HepG2 (cell line): ENCODE measurements around the gene CAPN11. TPM values are rescaled to one million over a fixed set of nuclear protein-coding genes. Genes with fewer than 3 reads are reported as not detected.

Experiments
- ISL2 ChIP-seq: sonication (generic); formaldehyde crosslinking; IDR thresholded peaks from 2 replicates; pipeline ENCODE4 v1.5.0; 2020; ENCODE audit warnings: missing genetic modification reagents
- POGZ ChIP-seq: sonication (generic); formaldehyde crosslinking; IDR thresholded peaks from 2 replicates; pipeline ENCODE4 v1.4.0; 2020; ENCODE audit warnings: mild to moderate bottlenecking, missing genetic modification reagents
- RAD51 ChIP-seq: fragments of 450-650 bp; IDR thresholded peaks from 2 replicates; pipeline ENCODE4 v1.6.1; 2016; ENCODE audit warnings: borderline replicate concordance
- RBAK ChIP-seq: sonication (generic); formaldehyde crosslinking; IDR thresholded peaks from 2 replicates; pipeline ENCODE4 v1.5.1; 2020; ENCODE audit warnings: mild to moderate bottlenecking, missing genetic modification reagents
- RFX3 ChIP-seq: IDR thresholded peaks from 2 replicates; pipeline ENCODE4 v1.6.1; 2016; ENCODE audit warnings: missing biosample characterization, missing genetic modification reagents
- SCMH1 ChIP-seq: sonication (generic); formaldehyde crosslinking; IDR thresholded peaks from 2 replicates; pipeline ENCODE4 v1.9.0; 2021; ENCODE audit warnings: missing genetic modification reagents, mild to moderate bottlenecking, borderline replicate concordance
- SRF ChIP-seq: IDR thresholded peaks from 2 replicates; pipeline ENCODE4 v1.6.1; 2011; ENCODE audit warnings: mild to moderate bottlenecking, low read depth, low read length, moderate library complexity
- SRSF9 ChIP-seq: fragments of 200-400 bp; formaldehyde crosslinking; IDR thresholded peaks from 2 replicates; pipeline ENCODE4 v1.6.1; 2018; ENCODE audit warnings: borderline replicate concordance, mild to moderate bottlenecking, low read depth, low read length; ENCODE audit not compliant: insufficient read depth, poor library complexity, severe bottlenecking
- THAP9 ChIP-seq: sonication (generic); formaldehyde crosslinking; IDR thresholded peaks from 2 replicates; pipeline ENCODE4; 2020; ENCODE audit warnings: missing genetic modification reagents, mild to moderate bottlenecking, borderline replicate concordance
- YY1 ChIP-seq: IDR thresholded peaks from 2 replicates; pipeline ENCODE4 v1.6.1; 2011; ENCODE audit warnings: low read length, low read depth, moderate library complexity, mild to moderate bottlenecking; ENCODE audit not compliant: insufficient read depth, insufficient replicate concordance
- ZFP37 ChIP-seq: sonication (generic); formaldehyde crosslinking; IDR thresholded peaks from 2 replicates; pipeline ENCODE4 v1.4.0; 2020; ENCODE audit warnings: missing genetic modification reagents, borderline replicate concordance
- ZNF614 ChIP-seq: IDR thresholded peaks from 2 replicates; pipeline ENCODE4 v1.6.1; 2018; ENCODE audit warnings: missing biosample characterization, missing genetic modification reagents, inconsistent platforms, borderline replicate concordance
- ZSCAN30 ChIP-seq: sonication (generic); formaldehyde crosslinking; IDR thresholded peaks from 2 replicates; pipeline ENCODE4 v1.5.0; 2020; ENCODE audit warnings: mild to moderate bottlenecking, missing genetic modification reagents
- polyA plus RNA-seq, 8 experiments: library from polyadenylated mRNA; depleted of rRNA in 3 of 8; stranded (reverse) in 7 of 8; unstranded in 1 of 8; fragments of >200 nt; fragmentation: Illumina TruSeq in 4 of 8; extraction: Trizol in 4 of 8; gene quantifications; 2 replicates each; pipeline versions ENCODE4 v1.2.1 to v1.2.3, GENCODE V29; 2011 to 2016; ENCODE audit warnings: low read depth in 4 of 8, missing spikeins in 1 of 8, mixed read lengths in 1 of 8; ENCODE audit not compliant: insufficient read depth in 1 of 8
- total RNA-seq, 5 experiments: library from RNA; depleted of rRNA; stranded (reverse); fragments of >200 nt; fragmentation: Illumina TruSeq; extraction: Trizol; gene quantifications; 2 replicates each; pipeline ENCODE4 v1.2.3, GENCODE V29; 2016; ENCODE audit warnings: low read depth in 1 of 5
- TF ChIP-seq, protein P1 (sequence below): sonication (generic); formaldehyde crosslinking; IDR thresholded peaks from 2 replicates; pipeline ENCODE4 v1.5.1; 2020; ENCODE audit warnings: mild to moderate bottlenecking, moderate library complexity, missing genetic modification reagents
- TF ChIP-seq, protein P2 (sequence below): sonication (generic); formaldehyde crosslinking; conservative IDR thresholded peaks from 2 replicates; pipeline ENCODE4 v1.4.0; 2020; ENCODE audit warnings: missing genetic modification reagents
- TF ChIP-seq, protein P3 (sequence below): sonication (generic); formaldehyde crosslinking; IDR thresholded peaks from 2 replicates; pipeline ENCODE4 v1.9.0; 2022; ENCODE audit warnings: missing genetic modification reagents, mild to moderate bottlenecking, borderline replicate concordance
- TF ChIP-seq, protein P4 (sequence below): sonication (generic); formaldehyde crosslinking; IDR thresholded peaks from 2 replicates; pipeline ENCODE4 v1.4.0; 2020; ENCODE audit warnings: missing genetic modification reagents

The CAPN11 gene
- total and polyA plus RNA-seq, 2 of the 13 experiments (the other 11 are each of a cell fraction or from before 2014, with no cell fraction given): 0.07 to 0.11 TPM

- TF ChIP-seq SCMH1 (CRISPR knock-in tag): no peak
- no peak for TF ChIP-seq ISL2 (CRISPR knock-in tag)
- TF ChIP-seq SRF: no peak
- no peak for TF ChIP-seq ZNF614 (CRISPR knock-in tag)
- TF ChIP-seq, protein P1, sequence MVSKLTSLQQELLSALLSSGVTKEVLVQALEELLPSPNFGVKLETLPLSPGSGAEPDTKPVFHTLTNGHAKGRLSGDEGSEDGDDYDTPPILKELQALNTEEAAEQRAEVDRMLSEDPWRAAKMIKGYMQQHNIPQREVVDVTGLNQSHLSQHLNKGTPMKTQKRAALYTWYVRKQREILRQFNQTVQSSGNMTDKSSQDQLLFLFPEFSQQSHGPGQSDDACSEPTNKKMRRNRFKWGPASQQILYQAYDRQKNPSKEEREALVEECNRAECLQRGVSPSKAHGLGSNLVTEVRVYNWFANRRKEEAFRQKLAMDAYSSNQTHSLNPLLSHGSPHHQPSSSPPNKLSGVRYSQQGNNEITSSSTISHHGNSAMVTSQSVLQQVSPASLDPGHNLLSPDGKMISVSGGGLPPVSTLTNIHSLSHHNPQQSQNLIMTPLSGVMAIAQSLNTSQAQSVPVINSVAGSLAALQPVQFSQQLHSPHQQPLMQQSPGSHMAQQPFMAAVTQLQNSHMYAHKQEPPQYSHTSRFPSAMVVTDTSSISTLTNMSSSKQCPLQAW (CRISPR knock-in tag): no peak
- TF ChIP-seq RFX3 (CRISPR knock-in tag): no peak
- no peak for TF ChIP-seq ZFP37 (CRISPR knock-in tag)
- TF ChIP-seq, protein P2, sequence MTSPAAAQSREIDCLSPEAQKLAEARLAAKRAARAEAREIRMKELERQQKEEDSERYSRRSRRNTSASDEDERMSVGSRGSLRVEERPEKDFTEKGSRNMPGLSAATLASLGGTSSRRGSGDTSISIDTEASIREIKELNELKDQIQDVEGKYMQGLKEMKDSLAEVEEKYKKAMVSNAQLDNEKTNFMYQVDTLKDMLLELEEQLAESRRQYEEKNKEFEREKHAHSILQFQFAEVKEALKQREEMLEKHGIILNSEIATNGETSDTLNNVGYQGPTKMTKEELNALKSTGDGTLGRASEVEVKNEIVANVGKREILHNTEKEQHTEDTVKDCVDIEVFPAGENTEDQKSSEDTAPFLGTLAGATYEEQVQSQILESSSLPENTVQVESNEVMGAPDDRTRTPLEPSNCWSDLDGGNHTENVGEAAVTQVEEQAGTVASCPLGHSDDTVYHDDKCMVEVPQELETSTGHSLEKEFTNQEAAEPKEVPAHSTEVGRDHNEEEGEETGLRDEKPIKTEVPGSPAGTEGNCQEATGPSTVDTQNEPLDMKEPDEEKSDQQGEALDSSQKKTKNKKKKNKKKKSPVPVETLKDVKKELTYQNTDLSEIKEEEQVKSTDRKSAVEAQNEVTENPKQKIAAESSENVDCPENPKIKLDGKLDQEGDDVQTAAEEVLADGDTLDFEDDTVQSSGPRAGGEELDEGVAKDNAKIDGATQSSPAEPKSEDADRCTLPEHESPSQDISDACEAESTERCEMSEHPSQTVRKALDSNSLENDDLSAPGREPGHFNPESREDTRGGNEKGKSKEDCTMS (CRISPR knock-in tag): no peak
- TF ChIP-seq, protein P3, sequence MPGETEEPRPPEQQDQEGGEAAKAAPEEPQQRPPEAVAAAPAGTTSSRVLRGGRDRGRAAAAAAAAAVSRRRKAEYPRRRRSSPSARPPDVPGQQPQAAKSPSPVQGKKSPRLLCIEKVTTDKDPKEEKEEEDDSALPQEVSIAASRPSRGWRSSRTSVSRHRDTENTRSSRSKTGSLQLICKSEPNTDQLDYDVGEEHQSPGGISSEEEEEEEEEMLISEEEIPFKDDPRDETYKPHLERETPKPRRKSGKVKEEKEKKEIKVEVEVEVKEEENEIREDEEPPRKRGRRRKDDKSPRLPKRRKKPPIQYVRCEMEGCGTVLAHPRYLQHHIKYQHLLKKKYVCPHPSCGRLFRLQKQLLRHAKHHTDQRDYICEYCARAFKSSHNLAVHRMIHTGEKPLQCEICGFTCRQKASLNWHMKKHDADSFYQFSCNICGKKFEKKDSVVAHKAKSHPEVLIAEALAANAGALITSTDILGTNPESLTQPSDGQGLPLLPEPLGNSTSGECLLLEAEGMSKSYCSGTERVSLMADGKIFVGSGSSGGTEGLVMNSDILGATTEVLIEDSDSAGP (CRISPR knock-in tag): no peak
- no peak for TF ChIP-seq SRSF9
- TF ChIP-seq RBAK (CRISPR knock-in tag): no peak
- TF ChIP-seq YY1: peak; percentile 42
- no peak for TF ChIP-seq ZSCAN30
- TF ChIP-seq, protein P4, sequence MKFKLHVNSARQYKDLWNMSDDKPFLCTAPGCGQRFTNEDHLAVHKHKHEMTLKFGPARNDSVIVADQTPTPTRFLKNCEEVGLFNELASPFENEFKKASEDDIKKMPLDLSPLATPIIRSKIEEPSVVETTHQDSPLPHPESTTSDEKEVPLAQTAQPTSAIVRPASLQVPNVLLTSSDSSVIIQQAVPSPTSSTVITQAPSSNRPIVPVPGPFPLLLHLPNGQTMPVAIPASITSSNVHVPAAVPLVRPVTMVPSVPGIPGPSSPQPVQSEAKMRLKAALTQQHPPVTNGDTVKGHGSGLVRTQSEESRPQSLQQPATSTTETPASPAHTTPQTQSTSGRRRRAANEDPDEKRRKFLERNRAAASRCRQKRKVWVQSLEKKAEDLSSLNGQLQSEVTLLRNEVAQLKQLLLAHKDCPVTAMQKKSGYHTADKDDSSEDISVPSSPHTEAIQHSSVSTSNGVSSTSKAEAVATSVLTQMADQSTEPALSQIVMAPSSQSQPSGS (CRISPR knock-in tag): no peak
- TF ChIP-seq THAP9 (CRISPR knock-in tag): no peak
- TF ChIP-seq RAD51: no peak
- no peak for TF ChIP-seq POGZ (CRISPR knock-in tag)
Measured at GRCh38 chr6:44127186-44128019, 31.2 kb upstream of the CAPN11 start, which contains the start of the genes MRPL14 and TMEM63B (continued).
